CD14-positive monocyte (primary cell): ENCODE measurements around the gene BCL2L1. TPM values are rescaled to one million over a fixed set of nuclear protein-coding genes. Genes with fewer than 3 reads are reported as not detected.

Source experiments
- DNase-seq, 3 donors: peaks; one replicate each; pipeline ENCODE4 v3.0.0-alpha.2; 2011 to 2022
- H2AFZ ChIP-seq: 2 replicates; pipeline ENCODE4 v1.6.0; 2012; ENCODE audit warnings: mild to moderate bottlenecking, low read depth, low read length, inconsistent platforms; ENCODE audit not compliant: insufficient read depth, poor library complexity, severe bottlenecking
- H3K27ac ChIP-seq, 2 donors: 1 replicate in 1 of 2; 2 replicates in 1 of 2; pipeline ENCODE4 v1.5.1; 2012 to 2013; ENCODE audit warnings: low read length in 2 of 2, control low read depth in 1 of 2, inconsistent platforms in 1 of 2, low read depth in 1 of 2, mild to moderate bottlenecking in 1 of 2
- H3K27me3 ChIP-seq, 2 donors: one replicate each; pipeline versions ENCODE4 v1.6.0 to v1.6.1; 2011 to 2013; ENCODE audit warnings: low read length in 2 of 2; ENCODE audit not compliant: control insufficient read depth in 2 of 2, insufficient read depth in 2 of 2
- H3K36me3 ChIP-seq, 2 donors: replicated peaks in 1 of 2; 1 replicate in 1 of 2; 2 replicates in 1 of 2; pipeline versions ENCODE4 v1.5.1 to v1.6.1; 2012 to 2013; ENCODE audit warnings: low read length in 2 of 2, control low read depth in 1 of 2, inconsistent platforms in 1 of 2, mild to moderate bottlenecking in 1 of 2; ENCODE audit not compliant: insufficient read depth in 2 of 2, control insufficient read depth in 1 of 2
- H3K4me1 ChIP-seq, 2 donors: 1 replicate in 1 of 2; 2 replicates in 1 of 2; pipeline versions ENCODE4 v1.5.1 to v1.6.1; 2012 to 2013; ENCODE audit warnings: low read length in 2 of 2, control low read depth in 1 of 2, inconsistent platforms in 1 of 2, mild to moderate bottlenecking in 1 of 2, moderate library complexity in 1 of 2; ENCODE audit not compliant: insufficient read depth in 2 of 2, control insufficient read depth in 1 of 2
- H3K4me2 ChIP-seq: replicated peaks from 2 replicates; pipeline ENCODE3; 2012; ENCODE audit warnings: low read length, moderate library complexity, mild to moderate bottlenecking; ENCODE audit not compliant: poor library complexity, severe bottlenecking; ENCODE audit errors: extremely low read depth
- H3K4me3 ChIP-seq, 3 experiments: fragments of 200-600 bp in 1 of 3; sonication (generic) in 1 of 3; replicated peaks in 1 of 3; 1 replicate in 2 of 3; 2 replicates in 1 of 3; pipeline ENCODE4 v1.5.1; 2011 to 2013; ENCODE audit warnings: low read length in 3 of 3, mild to moderate bottlenecking in 3 of 3, control low read depth in 2 of 3, low read depth in 2 of 3, inconsistent platforms in 1 of 3, moderate library complexity in 1 of 3
- H3K79me2 ChIP-seq: 2 replicates; pipeline ENCODE4 v1.6.0; 2012; ENCODE audit warnings: mild to moderate bottlenecking, control low read depth, inconsistent platforms, low read length, moderate library complexity; ENCODE audit not compliant: insufficient read depth
- H3K9ac ChIP-seq: 2 replicates; pipeline ENCODE4 v1.6.0; 2017; ENCODE audit warnings: low read length, mild to moderate bottlenecking; ENCODE audit not compliant: insufficient read depth, poor library complexity, severe bottlenecking
- H3K9me3 ChIP-seq, 2 donors: replicated peaks in 1 of 2; 1 replicate in 1 of 2; 2 replicates in 1 of 2; pipeline versions ENCODE4 v1.5.1 to v1.6.1; 2012 to 2013; ENCODE audit warnings: low read length in 2 of 2, control low read depth in 1 of 2; ENCODE audit not compliant: control insufficient read depth in 1 of 2, insufficient read depth in 1 of 2
- H4K20me1 ChIP-seq: 2 replicates; pipeline ENCODE4 v1.6.0; 2012; ENCODE audit warnings: mild to moderate bottlenecking, low read length, control low read depth, moderate library complexity; ENCODE audit not compliant: insufficient read depth
- H3K27ac Mint-ChIP-seq, 7 donors: one replicate each; pipeline ENCODE4 v1.8.0; 2020; ENCODE audit warnings: mild to moderate bottlenecking in 7 of 7, mixed read lengths in 7 of 7, moderate library complexity in 6 of 7, inconsistent platforms in 2 of 7
- H3K27me3 Mint-ChIP-seq, 3 donors: one replicate each; pipeline ENCODE4 v1.8.0; 2021 to 2022; ENCODE audit warnings: low read depth in 3 of 3, mild to moderate bottlenecking in 3 of 3, mixed read lengths in 3 of 3, moderate library complexity in 3 of 3, inconsistent platforms in 1 of 3
- H3K36me3 Mint-ChIP-seq, 2 donors: one replicate each; pipeline ENCODE4 v1.8.0; 2020; ENCODE audit warnings: mixed read lengths in 2 of 2, inconsistent platforms in 1 of 2, mild to moderate bottlenecking in 1 of 2
- H3K4me1 Mint-ChIP-seq: one replicate; pipeline ENCODE4 v1.8.0; 2020; ENCODE audit warnings: mild to moderate bottlenecking, mixed read lengths
- H3K4me3 Mint-ChIP-seq, 2 donors: one replicate each; pipeline ENCODE4 v1.8.0; 2020; ENCODE audit warnings: mild to moderate bottlenecking in 2 of 2, mixed read lengths in 2 of 2, moderate library complexity in 1 of 2
- H3K9me3 Mint-ChIP-seq, 7 donors: one replicate each; pipeline ENCODE4 v1.8.0; 2020 to 2022; ENCODE audit warnings: mixed read lengths in 7 of 7, mild to moderate bottlenecking in 6 of 7, moderate library complexity in 6 of 7, inconsistent platforms in 2 of 7
- WGBS: methylation state at CpG from one replicate; pipeline ENCODE4 v1.1.5; 2013; ENCODE audit warnings: missing lambda C conversion rate; ENCODE audit not compliant: insufficient coverage; 5-methylcytosine and 5-hydroxymethylcytosine counted together
- intact Hi-C, 2 donors: fragments of 100-400 bp; cut with micrococcal nuclease; formaldehyde crosslinking; loops; one replicate each; pipeline versions ENCODE4 v1.15.0 to v1.15.1; 2023
- polyA plus RNA-seq, 3 donors: library from polyadenylated mRNA; depleted of rRNA in 1 of 3; unstranded in 2 of 3; stranded (reverse) in 1 of 3; fragments of 300-500 nt in 2 of 3; fragments of >200 nt in 1 of 3; fragmentation: Illumina TruSeq in 2 of 3; gene quantifications; 1 replicate in 2 of 3; 2 replicates in 1 of 3; pipeline ENCODE4 v1.2.3, GENCODE V29; 2012 to 2021
- TF ChIP-seq, protein P1 (sequence below): fragments of 200-600 bp; IDR thresholded peaks from one replicate; pipeline ENCODE4 v1.8.0; 2022; ENCODE audit warnings: antibody characterized with exemption, mild to moderate bottlenecking

BCL2L1 gene
- polyA plus RNA-seq, 3 donors, result 12.4 to 16.8 (median 14.3) TPM

DNA sequence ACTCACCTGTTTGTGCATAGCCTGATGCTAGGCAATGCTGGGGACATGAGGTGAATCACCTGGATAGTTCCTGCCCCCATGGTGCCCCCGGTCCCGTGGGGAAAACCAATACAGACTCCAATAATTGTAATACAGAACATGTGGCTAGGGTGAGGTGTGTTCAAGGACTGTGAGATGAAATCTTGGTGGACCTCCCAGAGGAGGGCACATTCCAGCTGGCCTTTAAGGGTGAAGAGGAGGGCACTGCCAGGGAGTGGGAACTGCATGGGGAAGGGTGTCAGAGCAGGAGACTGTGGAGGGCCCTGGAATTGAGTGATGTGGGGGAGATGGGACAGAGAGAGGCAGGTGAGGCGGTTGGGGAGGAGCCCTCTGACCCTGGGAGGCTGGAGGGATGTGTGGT is 82.4 kb downstream of the BCL2L1 start:
- peaks cover 0 to 4% of the 10 kb centered on the region in 2 donors for H3K4me1 ChIP-seq
- no peaks in the 10 kb centered on the region for H3K27me3 ChIP-seq
- no peak overlapping the region for H3K4me2 ChIP-seq
- DNase-seq, result no peak
- intact Hi-C loops, result no loop called here
- Mint-ChIP-seq H3K4me3 (no peak overlapping the region), H3K36me3 (no peaks in the 10 kb centered on the region), H3K9me3 (no peaks in the 10 kb centered on the region), H3K4me1 (peaks cover 6% of the 10 kb centered on the region), H3K27me3 (peaks cover 3 to 4% (median 4%) of the 10 kb centered on the region in 3 donors), H3K27ac (no peak overlapping the region)
- no peaks in the 10 kb centered on the region for H3K9me3 ChIP-seq
- H4K20me1 ChIP-seq, result no peaks in the 10 kb centered on the region
- H3K27ac ChIP-seq, result no peak overlapping the region
- WGBS, result no CpG with 5 or more reads among the region's 3 CpGs
- H3K36me3 ChIP-seq, result no peaks in the 10 kb centered on the region
- H3K79me2 ChIP-seq, result no peaks in the 10 kb centered on the region
- no peak overlapping the region for H2AFZ ChIP-seq
- TF ChIP-seq, protein P1, sequence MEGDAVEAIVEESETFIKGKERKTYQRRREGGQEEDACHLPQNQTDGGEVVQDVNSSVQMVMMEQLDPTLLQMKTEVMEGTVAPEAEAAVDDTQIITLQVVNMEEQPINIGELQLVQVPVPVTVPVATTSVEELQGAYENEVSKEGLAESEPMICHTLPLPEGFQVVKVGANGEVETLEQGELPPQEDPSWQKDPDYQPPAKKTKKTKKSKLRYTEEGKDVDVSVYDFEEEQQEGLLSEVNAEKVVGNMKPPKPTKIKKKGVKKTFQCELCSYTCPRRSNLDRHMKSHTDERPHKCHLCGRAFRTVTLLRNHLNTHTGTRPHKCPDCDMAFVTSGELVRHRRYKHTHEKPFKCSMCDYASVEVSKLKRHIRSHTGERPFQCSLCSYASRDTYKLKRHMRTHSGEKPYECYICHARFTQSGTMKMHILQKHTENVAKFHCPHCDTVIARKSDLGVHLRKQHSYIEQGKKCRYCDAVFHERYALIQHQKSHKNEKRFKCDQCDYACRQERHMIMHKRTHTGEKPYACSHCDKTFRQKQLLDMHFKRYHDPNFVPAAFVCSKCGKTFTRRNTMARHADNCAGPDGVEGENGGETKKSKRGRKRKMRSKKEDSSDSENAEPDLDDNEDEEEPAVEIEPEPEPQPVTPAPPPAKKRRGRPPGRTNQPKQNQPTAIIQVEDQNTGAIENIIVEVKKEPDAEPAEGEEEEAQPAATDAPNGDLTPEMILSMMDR, result no peak
- H3K4me3 ChIP-seq, result no peak overlapping the region
- no peak overlapping the region for H3K9ac ChIP-seq

DNA sequence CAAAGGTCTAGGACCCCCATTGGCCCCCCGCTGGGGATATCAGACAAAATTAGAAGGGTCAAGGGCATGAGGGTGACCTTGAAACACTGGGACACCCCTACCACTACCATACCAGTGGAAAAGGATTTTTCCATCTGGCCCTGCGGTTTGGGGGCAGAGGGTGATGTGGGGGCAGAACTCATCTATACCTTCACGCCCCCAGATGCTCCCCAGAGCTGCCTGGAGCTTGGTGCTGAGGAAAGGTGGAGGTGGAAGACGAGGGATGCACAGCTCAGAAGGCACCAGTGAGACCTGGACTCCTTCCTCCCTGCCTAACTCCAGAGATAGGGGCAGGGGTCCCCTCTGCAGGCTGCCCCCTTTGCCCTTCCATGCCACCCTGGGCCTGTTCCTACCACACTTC is 83.9 kb downstream of the BCL2L1 start:
- TF ChIP-seq, protein P1, result no peak
- Histone ChIP-seq H3K4me3 (no peak overlapping the region), H4K20me1 (no peaks in the 10 kb centered on the region), H3K27ac (no peak overlapping the region), H3K9me3 (no peaks in the 10 kb centered on the region), H3K79me2 (no peaks in the 10 kb centered on the region), H3K27me3 (no peaks in the 10 kb centered on the region), H3K9ac (no peak overlapping the region), H3K4me2 (no peak overlapping the region), H3K4me1 (peaks cover 0 to 4% of the 10 kb centered on the region in 2 donors), H2AFZ (no peak overlapping the region), H3K36me3 (no peaks in the 10 kb centered on the region)
- intact Hi-C loops, result no loop called here
- H3K4me1 Mint-ChIP-seq, result peaks cover 8% of the 10 kb centered on the region
- 100% methylated on average over 1 of the region's 4 CpGs for WGBS
- no peaks in the 10 kb centered on the region for H3K36me3 Mint-ChIP-seq
- no peak overlapping the region for H3K4me3 Mint-ChIP-seq
- no peak overlapping the region for H3K27ac Mint-ChIP-seq
- no peak for DNase-seq
- no peaks in the 10 kb centered on the region for H3K9me3 Mint-ChIP-seq
- H3K27me3 Mint-ChIP-seq, result peaks cover 3 to 5% (median 4%) of the 10 kb centered on the region in 3 donors
